Measurements from ENCODE around the gene MUSK.

DNA sequence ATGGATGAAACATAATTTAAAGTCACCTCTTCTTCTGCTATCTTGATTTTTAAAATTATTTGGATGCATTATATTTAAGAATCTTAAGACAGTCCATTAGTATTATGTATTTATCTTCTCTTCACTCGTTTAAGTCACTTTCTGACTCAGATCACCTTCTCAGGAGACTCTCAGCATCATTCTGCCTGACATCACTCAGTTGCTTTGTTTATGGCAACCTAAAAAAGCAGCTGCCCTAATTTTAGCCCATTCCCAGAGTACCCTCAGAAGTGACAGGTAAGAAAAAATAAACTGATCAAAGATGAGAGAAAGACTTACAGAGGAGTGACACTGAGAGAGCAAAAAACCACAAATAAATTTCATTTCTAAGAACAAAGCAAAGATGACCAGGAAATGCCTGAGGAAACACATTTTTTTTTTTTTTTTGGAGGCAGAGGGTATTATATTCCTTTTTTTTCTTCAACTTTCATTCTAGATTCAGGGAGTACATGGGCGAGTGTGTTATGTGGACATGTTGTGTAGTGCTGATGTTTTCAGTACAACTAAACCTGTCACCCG, 140.5 kb downstream of the MUSK start:
- TF ChIP-seq POLR2A (IDR thresholded peaks at IDR 0.05), result no peak
- TF ChIP-seq, protein P1, sequence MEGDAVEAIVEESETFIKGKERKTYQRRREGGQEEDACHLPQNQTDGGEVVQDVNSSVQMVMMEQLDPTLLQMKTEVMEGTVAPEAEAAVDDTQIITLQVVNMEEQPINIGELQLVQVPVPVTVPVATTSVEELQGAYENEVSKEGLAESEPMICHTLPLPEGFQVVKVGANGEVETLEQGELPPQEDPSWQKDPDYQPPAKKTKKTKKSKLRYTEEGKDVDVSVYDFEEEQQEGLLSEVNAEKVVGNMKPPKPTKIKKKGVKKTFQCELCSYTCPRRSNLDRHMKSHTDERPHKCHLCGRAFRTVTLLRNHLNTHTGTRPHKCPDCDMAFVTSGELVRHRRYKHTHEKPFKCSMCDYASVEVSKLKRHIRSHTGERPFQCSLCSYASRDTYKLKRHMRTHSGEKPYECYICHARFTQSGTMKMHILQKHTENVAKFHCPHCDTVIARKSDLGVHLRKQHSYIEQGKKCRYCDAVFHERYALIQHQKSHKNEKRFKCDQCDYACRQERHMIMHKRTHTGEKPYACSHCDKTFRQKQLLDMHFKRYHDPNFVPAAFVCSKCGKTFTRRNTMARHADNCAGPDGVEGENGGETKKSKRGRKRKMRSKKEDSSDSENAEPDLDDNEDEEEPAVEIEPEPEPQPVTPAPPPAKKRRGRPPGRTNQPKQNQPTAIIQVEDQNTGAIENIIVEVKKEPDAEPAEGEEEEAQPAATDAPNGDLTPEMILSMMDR (IDR thresholded peaks at IDR 0.05), result no peak

Data from testis (tissue), 2 donors.